Keratinocyte (primary cell): ENCODE data around the gene EIF4E2. TPM values are rescaled to one million over a fixed set of nuclear protein-coding genes. Genes with fewer than 3 reads are reported as not detected.

Experiments
- DNase-seq: peaks from one replicate; pipeline ENCODE4 v3.0.0-alpha.2; 2011; ENCODE audit warnings: low read depth, missing footprints, low spot score
- FAIRE-seq: peaks from 2 replicates; lab custom pipeline; 2011; peaks lifted over from hg19 to GRCh38; lab: Jason Lieb, UNC
- H2AFZ ChIP-seq: 2 replicates; pipeline ENCODE4 v1.6.0; 2012; ENCODE audit warnings: low read length, control low read depth, inconsistent platforms; ENCODE audit not compliant: control insufficient read depth
- H3K27ac ChIP-seq: 2 replicates; pipeline ENCODE4 v1.5.1; 2011; ENCODE audit warnings: low read length; ENCODE audit not compliant: control insufficient read depth, insufficient read depth
- H3K27me3 ChIP-seq: 3 replicates; pipeline ENCODE4 v1.6.0; 2011; ENCODE audit warnings: low read length; ENCODE audit not compliant: control insufficient read depth, insufficient read depth; ENCODE audit errors: extremely low read depth
- H3K36me3 ChIP-seq, 2 experiments: 2 replicates in 1 of 2; 3 replicates in 1 of 2; pipeline ENCODE4 v1.5.1; 2011; ENCODE audit warnings: low read length in 2 of 2, mild to moderate bottlenecking in 1 of 2; ENCODE audit not compliant: control insufficient read depth in 2 of 2, insufficient read depth in 2 of 2; ENCODE audit errors: extremely low read depth in 1 of 2
- H3K4me1 ChIP-seq: 3 replicates; pipeline ENCODE4 v1.5.1; 2011; ENCODE audit warnings: low read length; ENCODE audit not compliant: control insufficient read depth, insufficient read depth; ENCODE audit errors: extremely low read depth
- H3K4me2 ChIP-seq: 3 replicates; pipeline ENCODE4 v1.6.0; 2011; ENCODE audit warnings: low read depth, low read length; ENCODE audit not compliant: control insufficient read depth, insufficient read depth; ENCODE audit errors: extremely low read depth
- H3K4me3 ChIP-seq, 3 experiments: fragments of 200-600 bp in 1 of 3; sonication (generic) in 1 of 3; 2 replicates in 2 of 3; 3 replicates in 1 of 3; pipeline ENCODE4 v1.5.1; 2011 to 2016; ENCODE audit warnings: low read length in 3 of 3, mild to moderate bottlenecking in 3 of 3, control low read depth in 2 of 3, inconsistent platforms in 1 of 3, low read depth in 1 of 3, mixed read lengths in 1 of 3, mixed run types in 1 of 3, moderate library complexity in 1 of 3; ENCODE audit not compliant: control insufficient read depth in 2 of 3, insufficient read depth in 2 of 3; ENCODE audit errors: extremely low read depth in 1 of 3
- H3K79me2 ChIP-seq: 2 replicates; pipeline ENCODE4 v1.6.0; 2012; ENCODE audit warnings: low read length; ENCODE audit not compliant: control insufficient read depth, insufficient read depth
- H3K9ac ChIP-seq: 3 replicates; pipeline ENCODE4 v1.6.0; 2011; ENCODE audit warnings: low read length; ENCODE audit not compliant: control insufficient read depth, insufficient read depth; ENCODE audit errors: extremely low read depth
- H3K9me1 ChIP-seq: 3 replicates; pipeline ENCODE4 v1.6.0; 2011; ENCODE audit warnings: low read length; ENCODE audit not compliant: control insufficient read depth, insufficient read depth; ENCODE audit errors: extremely low read depth
- H3K9me3 ChIP-seq: 2 replicates; pipeline ENCODE4 v1.5.1; 2012; ENCODE audit warnings: low read depth, low read length; ENCODE audit not compliant: control insufficient read depth
- H4K20me1 ChIP-seq: 3 replicates; pipeline ENCODE4 v1.6.0; 2011; ENCODE audit warnings: low read length; ENCODE audit not compliant: control insufficient read depth, insufficient read depth; ENCODE audit errors: extremely low read depth
- EZH2 ChIP-seq: IDR thresholded peaks from one replicate; pipeline ENCODE4 v1.6.1; 2012; ENCODE audit warnings: inconsistent platforms, mild to moderate bottlenecking, low read length, moderate library complexity
- dilution Hi-C: fragments of 300-500 bp; cut with MboI; formaldehyde crosslinking; loops from one replicate; pipeline ENCODE4 v1.7.0; 2020; ENCODE audit warnings: low sequenced_read_pairs; ENCODE audit not compliant: extremely low pct_ligation_motif_present
- polyA plus RNA-seq, 5 experiments: library from polyadenylated mRNA; depleted of rRNA in 3 of 5; stranded (reverse) in 3 of 5; stranded (forward) in 1 of 5; unstranded in 1 of 5; fragments of >200 nt; gene quantifications; 1 replicate in 1 of 5; 2 replicates in 3 of 5; 3 replicates in 1 of 5; pipeline versions ENCODE4 v1.2.1 to v1.2.3, GENCODE V29; 2011 to 2012; ENCODE audit warnings: missing spikeins in 2 of 5, low read depth in 1 of 5, low replicate concordance in 1 of 5
- TF ChIP-seq, protein P1 (sequence below), 3 experiments: IDR thresholded peaks in 1 of 3; conservative IDR thresholded peaks in 1 of 3; optimal IDR thresholded peaks in 1 of 3; 2 replicates in 2 of 3; 3 replicates in 1 of 3; pipeline versions ENCODE3 to v1.5.1; 2011; ENCODE audit warnings: low read length in 3 of 3, mild to moderate bottlenecking in 3 of 3, moderate library complexity in 2 of 3, control low read depth in 1 of 3, inconsistent platforms in 1 of 3; ENCODE audit not compliant: insufficient read depth in 2 of 3; ENCODE audit errors: extremely low read depth in 1 of 3

The EIF4E2 gene
- polyA plus RNA-seq, 1 donor (not counting 4 experiments of a cell fraction or from before 2014, with no cell fraction given), result 79.2 TPM

DNA sequence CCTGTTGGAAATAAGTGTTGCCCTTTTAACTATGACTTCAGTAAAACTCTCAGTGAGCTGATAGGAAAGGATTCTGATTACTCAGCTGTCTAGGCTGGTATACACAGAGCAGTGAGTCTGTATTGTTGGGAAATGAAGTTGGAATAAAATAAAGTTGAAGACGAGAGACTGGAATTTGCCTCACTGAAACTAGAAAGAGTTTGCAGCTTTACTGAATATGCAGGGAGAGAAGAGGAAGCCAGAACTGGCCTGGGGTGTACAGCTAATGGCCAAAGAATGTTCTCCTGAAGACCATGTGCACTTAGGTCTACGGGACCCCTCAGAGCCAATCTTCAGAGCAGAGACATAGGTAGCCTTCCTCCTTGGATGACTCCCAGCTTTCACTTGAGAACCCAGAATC is 26.5 kb downstream of the EIF4E2 start:
- H2AFZ ChIP-seq, result no peak overlapping the region
- TF ChIP-seq, protein P1, sequence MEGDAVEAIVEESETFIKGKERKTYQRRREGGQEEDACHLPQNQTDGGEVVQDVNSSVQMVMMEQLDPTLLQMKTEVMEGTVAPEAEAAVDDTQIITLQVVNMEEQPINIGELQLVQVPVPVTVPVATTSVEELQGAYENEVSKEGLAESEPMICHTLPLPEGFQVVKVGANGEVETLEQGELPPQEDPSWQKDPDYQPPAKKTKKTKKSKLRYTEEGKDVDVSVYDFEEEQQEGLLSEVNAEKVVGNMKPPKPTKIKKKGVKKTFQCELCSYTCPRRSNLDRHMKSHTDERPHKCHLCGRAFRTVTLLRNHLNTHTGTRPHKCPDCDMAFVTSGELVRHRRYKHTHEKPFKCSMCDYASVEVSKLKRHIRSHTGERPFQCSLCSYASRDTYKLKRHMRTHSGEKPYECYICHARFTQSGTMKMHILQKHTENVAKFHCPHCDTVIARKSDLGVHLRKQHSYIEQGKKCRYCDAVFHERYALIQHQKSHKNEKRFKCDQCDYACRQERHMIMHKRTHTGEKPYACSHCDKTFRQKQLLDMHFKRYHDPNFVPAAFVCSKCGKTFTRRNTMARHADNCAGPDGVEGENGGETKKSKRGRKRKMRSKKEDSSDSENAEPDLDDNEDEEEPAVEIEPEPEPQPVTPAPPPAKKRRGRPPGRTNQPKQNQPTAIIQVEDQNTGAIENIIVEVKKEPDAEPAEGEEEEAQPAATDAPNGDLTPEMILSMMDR (optimal IDR thresholded peaks at IDR 0.05 in 1 of 3, IDR thresholded peaks at IDR 0.05 in 1 of 3, conservative IDR thresholded peaks at IDR 0.05 in 1 of 3; ENCODE audit: extremely low read depth in 1 of 3, insufficient read depth in 2 of 3, low read length in 3 of 3), result no peak
- TF ChIP-seq EZH2, result no peak
- peaks cover 10 to 13% of the 10 kb centered on the region in 2 experiments for H3K36me3 ChIP-seq
- H3K27ac ChIP-seq, result no peak overlapping the region
- DNase-seq, result no peak
- no peaks in the 10 kb centered on the region for H3K9me1 ChIP-seq
- H3K9ac ChIP-seq, result no peak overlapping the region
- H3K4me3 ChIP-seq, result no peak overlapping the region
- H3K4me2 ChIP-seq, result no peak overlapping the region
- H3K79me2 ChIP-seq, result no peaks in the 10 kb centered on the region
- H3K4me1 ChIP-seq, result no peaks in the 10 kb centered on the region
- H4K20me1 ChIP-seq, result no peaks in the 10 kb centered on the region
- dilution Hi-C loops, result no loop called here
- FAIRE-seq, result no peak
- H3K27me3 ChIP-seq, result no peaks in the 10 kb centered on the region
- H3K9me3 ChIP-seq, result no peaks in the 10 kb centered on the region

DNA sequence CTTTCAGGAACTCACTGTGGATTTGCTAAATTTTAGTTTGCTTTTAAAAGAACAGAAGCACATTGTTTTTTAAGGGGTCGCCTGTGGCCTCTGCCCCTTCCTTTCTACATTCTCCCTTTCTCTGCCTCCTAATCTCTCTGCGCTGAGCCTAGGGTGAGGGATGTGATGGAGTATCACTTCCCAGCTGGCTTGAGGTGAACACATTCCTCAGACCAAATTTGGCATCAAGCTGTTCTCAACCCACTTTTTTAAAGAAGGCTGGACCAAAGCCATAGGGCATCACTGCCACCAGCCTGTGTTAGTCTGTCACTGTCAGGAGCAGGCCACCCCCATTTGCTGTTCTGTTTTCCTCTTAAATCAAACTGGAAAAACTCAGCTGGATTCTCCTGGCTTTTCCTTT is 27.4 kb downstream of the EIF4E2 start:
- Histone ChIP-seq H3K4me2 (no peak overlapping the region), H3K9ac (no peak overlapping the region), H3K9me3 (no peaks in the 10 kb centered on the region), H3K27me3 (no peaks in the 10 kb centered on the region), H4K20me1 (no peaks in the 10 kb centered on the region), H3K36me3 (peaks cover 8 to 13% of the 10 kb centered on the region in 2 experiments), H3K79me2 (no peaks in the 10 kb centered on the region), H3K4me1 (no peaks in the 10 kb centered on the region), H3K9me1 (no peaks in the 10 kb centered on the region), H3K27ac (no peak overlapping the region), H3K4me3 (no peak overlapping the region), H2AFZ (no peak overlapping the region)
- TF ChIP-seq EZH2, result no peak
- TF ChIP-seq, protein P1 (optimal IDR thresholded peaks at IDR 0.05 in 1 of 3, IDR thresholded peaks at IDR 0.05 in 1 of 3, conservative IDR thresholded peaks at IDR 0.05 in 1 of 3; ENCODE audit: extremely low read depth in 1 of 3, insufficient read depth in 2 of 3, low read length in 3 of 3), result no peak
- FAIRE-seq, result no peak
- dilution Hi-C loops, result no loop called here
- no peak for DNase-seq
